Erythroblast (primary cell): ENCODE results near the gene SLC17A2.

Experiments used
- DNase-seq, 2 experiments: peaks; one replicate each; lab custom pipeline; 2025; lab: John Stamatoyannopoulos, UW
- GATA1 ChIP-seq: IDR thresholded peaks from 2 replicates; pipeline ENCODE4 v1.6.1; 2011; ENCODE audit warnings: low read depth, mild to moderate bottlenecking, control low read depth, low read length, moderate library complexity
- POLR2A ChIP-seq: IDR thresholded peaks from 2 replicates; pipeline ENCODE4 v1.6.1; 2011; ENCODE audit warnings: mild to moderate bottlenecking, low read length

SLC17A2 gene

GRCh38 chr6:25918083-25918683 is 12.3 kb downstream of the SLC17A2 start:
- TF ChIP-seq GATA1 (no peak), POLR2A (no peak)
- DNase-seq = no peak

- TF ChIP-seq GATA1 = no peak
- no peak for TF ChIP-seq POLR2A
- no peak for DNase-seq
These were observed 13.6 kb downstream of the SLC17A2 start for GRCh38 chr6:25916789-25917490.

- TF ChIP-seq GATA1 = no peak
- no peak for TF ChIP-seq POLR2A
These were observed 14.2 kb downstream of the SLC17A2 start for GRCh38 chr6:25916330-25916729.

GRCh38 chr6:25913741-25914140 is 16.8 kb downstream of the SLC17A2 start:
- DNase-seq = no peak
- TF ChIP-seq GATA1 (no peak), POLR2A (no peak)

More at GRCh38 chr6:25916330-25916729, 14.2 kb downstream of the SLC17A2 start:
- DNase-seq = no peak

- DNase-seq = no peak
- TF ChIP-seq GATA1 = no peak
- TF ChIP-seq POLR2A = no peak
These were observed 19.1 kb downstream of the SLC17A2 start for GRCh38 chr6:25911351-25911750.

GRCh38 chr6:25907475-25908014 is 22.9 kb downstream of the SLC17A2 start:
- no peak for TF ChIP-seq POLR2A
- TF ChIP-seq GATA1 = no peak
- DNase-seq = no peak

- no peak for DNase-seq
- no peak for TF ChIP-seq GATA1
These were observed 26.9 kb downstream of the SLC17A2 start for GRCh38 chr6:25903467-25904099.

- no peak for TF ChIP-seq POLR2A
- no peak for TF ChIP-seq GATA1
- no peak for DNase-seq
These were observed 28.4 kb downstream of the SLC17A2 start for GRCh38 chr6:25902071-25902470.

- TF ChIP-seq POLR2A (no peak), GATA1 (no peak)
- DNase-seq = no peak
These were observed 29.6 kb downstream of the SLC17A2 start for GRCh38 chr6:25900843-25901242.

- DNase-seq = no peak
- TF ChIP-seq POLR2A (no peak), GATA1 (no peak)
These were observed 30.7 kb downstream of the SLC17A2 start for GRCh38 chr6:25899580-25900408.

GRCh38 chr6:25899123-25899522 is 31.4 kb downstream of the SLC17A2 start:
- no peak for TF ChIP-seq POLR2A
- TF ChIP-seq GATA1 = no peak
- no peak for DNase-seq

GRCh38 chr6:25898289-25898977 is 32.1 kb downstream of the SLC17A2 start:
- TF ChIP-seq POLR2A = no peak
- no peak for TF ChIP-seq GATA1
- no peak for DNase-seq

- DNase-seq = no peak
These were observed 34.2 kb downstream of the SLC17A2 start for GRCh38 chr6:25896252-25896651.

More at GRCh38 chr6:25896252-25896651, 34.2 kb downstream of the SLC17A2 start:
- TF ChIP-seq POLR2A (no peak), GATA1 (no peak)
